Thoracic aorta (tissue), 2 donors: ENCODE data around the gene THRB. TPM values are rescaled to one million over a fixed set of nuclear protein-coding genes. Genes with fewer than 3 reads are reported as not detected.

ENCODE experiments used
- ATAC-seq: fragments of 150-250 bp; one replicate; pipeline ENCODE4 v1.8.0; 2017; ENCODE audit warnings: low read depth; ENCODE audit not compliant: insufficient number of reproducible peaks, low FRiP score
- DNase-seq: peaks from one replicate; pipeline ENCODE4 v3.0.0-alpha.2; 2020; ENCODE audit warnings: low spot score
- H3K27ac ChIP-seq, 2 donors: fragments of 200-600 bp; sonication (generic); 1 replicate in 1 of 2; 2 replicates in 1 of 2; pipeline ENCODE4 v1.5.1; 2016; ENCODE audit warnings: mild to moderate bottlenecking in 2 of 2, moderate library complexity in 2 of 2
- H3K27me3 ChIP-seq: fragments of 200-600 bp; sonication (generic); replicated peaks from 2 replicates; pipeline ENCODE4 v1.6.0; 2016; ENCODE audit warnings: mild to moderate bottlenecking; ENCODE audit not compliant: insufficient read depth
- H3K36me3 ChIP-seq: fragments of 200-600 bp; sonication (generic); one replicate; pipeline ENCODE4 v1.5.1; 2016
- H3K4me1 ChIP-seq, 2 donors: fragments of 200-600 bp; sonication (generic); 1 replicate in 1 of 2; 2 replicates in 1 of 2; pipeline versions ENCODE4 v1.5.1 to v1.6.0; 2016; ENCODE audit warnings: low read depth in 2 of 2, mild to moderate bottlenecking in 1 of 2; ENCODE audit not compliant: control insufficient read depth in 1 of 2
- H3K4me3 ChIP-seq: fragments of 200-600 bp; sonication (generic); 2 replicates; pipeline ENCODE4 v1.5.1; 2016; ENCODE audit warnings: mild to moderate bottlenecking
- H3K9me3 ChIP-seq: fragments of 200-600 bp; sonication (generic); 2 replicates; pipeline ENCODE4 v1.5.1; 2016
- CTCF ChIP-seq: fragments of 200-600 bp; sonication (generic); IDR thresholded peaks from one replicate; pipeline ENCODE4 v1.5.1; 2019; ENCODE audit warnings: antibody characterized with exemption
- total RNA-seq, 2 donors: library from RNA; depleted of rRNA; stranded (reverse); fragments of >200 nt; gene quantifications; one replicate each; pipeline versions ENCODE4 v1.1.0 to v1.2.3, GENCODE V29; 2016

THRB gene
- total RNA-seq, 2 donors from 2014 or later: 40.3 to 65.6 TPM

GRCh38 chr3:24533561-24534193, 39.0 kb upstream of the THRB start:
- no peaks in the 10 kb centered on the region for H3K9me3 ChIP-seq
- no peak for ATAC-seq
- H3K4me1 ChIP-seq: peaks cover 0 to 12% of the 10 kb centered on the region in 2 donors
- no peak for TF ChIP-seq CTCF
- H3K36me3 ChIP-seq: no peaks in the 10 kb centered on the region
- no peaks in the 10 kb centered on the region for H3K27me3 ChIP-seq
- no peak overlapping the region for H3K27ac ChIP-seq
- DNase-seq: no peak
- H3K4me3 ChIP-seq: no peak overlapping the region

- H3K36me3 ChIP-seq: no peaks in the 10 kb centered on the region
- no peak for DNase-seq
- ATAC-seq: no peak
- no peaks in the 10 kb centered on the region for H3K4me1 ChIP-seq
- no peaks in the 10 kb centered on the region for H3K9me3 ChIP-seq
- no peak overlapping the region for H3K4me3 ChIP-seq
- TF ChIP-seq CTCF: no peak
- no peak overlapping the region for H3K27ac ChIP-seq
- no peaks in the 10 kb centered on the region for H3K27me3 ChIP-seq
These were observed 35.8 kb upstream of the THRB start for GRCh38 chr3:24530471-24530870.

- Histone ChIP-seq H3K9me3 (no peaks in the 10 kb centered on the region), H3K4me3 (no peak overlapping the region), H3K4me1 (no peaks in the 10 kb centered on the region), H3K27ac (no peak overlapping the region), H3K27me3 (no peaks in the 10 kb centered on the region), H3K36me3 (no peaks in the 10 kb centered on the region)
- ATAC-seq: no peak
- no peak for DNase-seq
- no peak for TF ChIP-seq CTCF
These were observed 34.6 kb upstream of the THRB start for GRCh38 chr3:24529210-24529609.

DNA sequence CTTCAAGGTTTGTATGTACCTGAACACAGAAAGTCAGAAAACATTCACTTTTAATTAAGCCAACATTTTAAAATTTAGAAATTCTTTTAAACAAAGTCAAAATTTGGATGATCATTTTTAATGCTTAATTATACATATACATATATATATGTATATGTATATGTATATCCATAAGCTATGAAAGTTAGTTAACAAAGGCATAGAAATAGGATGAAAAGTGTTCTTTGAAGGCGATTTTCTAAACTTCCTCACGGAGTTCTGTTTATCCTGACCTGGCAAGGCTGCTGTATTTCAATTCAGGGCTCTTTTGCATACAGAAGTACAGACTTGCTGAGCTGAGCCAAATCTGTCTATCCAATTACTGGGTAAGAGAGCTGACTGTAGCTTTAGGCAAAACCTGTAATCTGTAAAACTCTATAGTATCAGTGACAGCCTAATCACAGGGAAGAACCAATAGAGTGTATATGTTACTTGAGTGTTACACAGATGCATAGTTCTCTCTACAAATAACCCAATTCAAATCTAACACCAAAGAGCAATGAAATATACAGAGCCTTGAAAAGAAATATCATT, 32.1 kb upstream of the THRB start:
- H3K9me3 ChIP-seq: no peaks in the 10 kb centered on the region
- no peak for DNase-seq
- no peak overlapping the region for H3K4me3 ChIP-seq
- no peaks in the 10 kb centered on the region for H3K36me3 ChIP-seq
- ATAC-seq: no peak
- no peaks in the 10 kb centered on the region for H3K27me3 ChIP-seq
- no peaks in the 10 kb centered on the region for H3K4me1 ChIP-seq
- H3K27ac ChIP-seq: no peak overlapping the region
- no peak for TF ChIP-seq CTCF

DNA sequence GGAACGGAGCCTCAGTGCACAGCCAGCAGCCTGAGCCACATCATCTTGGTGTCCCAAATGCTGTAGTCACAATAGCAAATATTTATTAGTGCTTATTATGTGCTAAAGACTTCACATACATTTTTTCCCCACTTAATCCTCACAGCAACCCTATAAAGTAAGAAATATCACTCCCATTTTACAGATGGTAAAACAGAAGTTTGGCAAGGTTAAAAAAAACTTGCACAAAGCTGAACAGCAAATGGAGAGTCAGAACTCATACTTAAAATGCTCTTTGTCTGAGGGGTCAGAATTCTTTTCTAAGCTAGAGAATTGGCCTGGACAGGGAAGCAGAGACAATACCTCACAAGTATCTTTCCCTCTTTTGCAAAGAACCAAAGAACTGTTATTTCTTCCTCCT, 30.9 kb upstream of the THRB start:
- H3K27ac ChIP-seq: no peak overlapping the region
- no peak for TF ChIP-seq CTCF
- no peaks in the 10 kb centered on the region for H3K27me3 ChIP-seq
- DNase-seq (no peak), ATAC-seq (no peak)
- peaks cover 0 to 6% of the 10 kb centered on the region in 2 donors for H3K4me1 ChIP-seq
- no peaks in the 10 kb centered on the region for H3K9me3 ChIP-seq
- no peaks in the 10 kb centered on the region for H3K36me3 ChIP-seq
- H3K4me3 ChIP-seq: no peak overlapping the region
